ENCODE measurements around the gene SH3BP4. TPM values are rescaled to one million over a fixed set of nuclear protein-coding genes. Genes with fewer than 3 reads are reported as not detected.
A peak's percentile ranks its signal among the peaks of the same experiment; 100 is the strongest.

SH3BP4 gene
- total and polyA plus RNA-seq, 2 of the 13 experiments (the other 11 are each of a cell fraction or from before 2014, with no cell fraction given): 34.6 to 99.1 TPM

- 92% methylated on average over 18 of the region's 18 CpGs for WGBS (ENCODE audit: low lambda C conversion rate)
- no peaks in the 10 kb centered on the region for H3K9me3 ChIP-seq (ENCODE audit: low read length)
- BruUV-seq (replicated peaks): no TSS peak
- no peak overlapping the region for H3K27ac ChIP-seq (ENCODE audit: extremely low read length, insufficient read depth, low read length)
- in situ Hi-C loops (cut with HindIII; ENCODE audit: extremely low pct_ligation_motif_present, low pct_unique_long_range_greater_than_20kb) (no loop called here), intact Hi-C loops (cut with micrococcal nuclease; ENCODE audit: unreplicated experiment) (no loop called here)
- peaks cover 43% of the 10 kb centered on the region for H4K20me1 ChIP-seq (ENCODE audit: insufficient read depth, low read length)
- H3K4me2 ChIP-seq (ENCODE audit: low read depth, low read length): no peak overlapping the region
- DNase-seq (ENCODE audit: low spot score) (no peak), ATAC-seq (no peak), FAIRE-seq (no peak)
- H3K36me3 ChIP-seq (replicated peaks in 1 of 2; ENCODE audit: control insufficient read depth in 1 of 2, insufficient read depth in 2 of 2, low read length in 2 of 2): peaks cover 50 to 89% of the 10 kb centered on the region in 2 experiments
- H2AFZ ChIP-seq (ENCODE audit: low read length): no peak overlapping the region
- H3K4me1 ChIP-seq (ENCODE audit: insufficient read depth, low read length): peaks cover 11% of the 10 kb centered on the region; the same call in 1 of the 2 replicates
- POLR2A ChIA-PET: no interaction called here
- H3K27me3 ChIP-seq (ENCODE audit: control insufficient read depth in 1 of 2, insufficient read depth in 2 of 2, low read length in 2 of 2): no peaks in the 10 kb centered on the region
- no peak overlapping the region for H3K9ac ChIP-seq (ENCODE audit: insufficient read depth, low read depth, low read length)
- 0 out of 4 replicates have a peak, but pooled peaks of 1 of the 2 experiments have one; percentile 21 for TF ChIP-seq POLR2A (IDR thresholded peaks at IDR 0.05; ENCODE audit: insufficient read depth in 1 of 2, low read depth in 2 of 2, low read length in 2 of 2)
- TF ChIP-seq RBM22 (optimal IDR thresholded peaks at IDR 0.05; ENCODE audit: low read length): peak; percentile 9
- TF ChIP-seq SCMH1 (CRISPR knock-in tag; IDR thresholded peaks at IDR 0.05; ENCODE audit: borderline replicate concordance): no peak
- CTCF ChIA-PET (ENCODE audit: low intra/inter-chr PET ratio, low total read pairs): no interaction called here
- peaks cover 12% of the 10 kb centered on the region for H3K79me2 ChIP-seq (ENCODE audit: insufficient read depth, low read length)
- no peak overlapping the region for H3K4me3 ChIP-seq (replicated peaks in 1 of 3; ENCODE audit: insufficient read depth in 1 of 3, low read depth in 2 of 3, low read length in 3 of 3)
Measured at GRCh38 chr2:235051436-235052260, 99.8 kb downstream of the SH3BP4 start.

- Histone ChIP-seq H4K20me1 (ENCODE audit: insufficient read depth, low read length) (peaks cover 32% of the 10 kb centered on the region; the same call in 1 of the 2 replicates), H3K36me3 (replicated peaks in 1 of 2; ENCODE audit: control insufficient read depth in 1 of 2, insufficient read depth in 2 of 2, low read length in 2 of 2) (peaks cover 44 to 78% of the 10 kb centered on the region in 2 experiments), H3K79me2 (ENCODE audit: insufficient read depth, low read length) (peaks cover 9% of the 10 kb centered on the region), H3K9me3 (ENCODE audit: low read length) (no peaks in the 10 kb centered on the region), H3K4me2 (ENCODE audit: low read depth, low read length) (no peak overlapping the region), H3K27ac (ENCODE audit: extremely low read length, insufficient read depth, low read length) (no peak overlapping the region), H3K9ac (ENCODE audit: insufficient read depth, low read depth, low read length) (no peak overlapping the region), H2AFZ (ENCODE audit: low read length) (no peak overlapping the region), H3K4me3 (replicated peaks in 1 of 3; ENCODE audit: insufficient read depth in 1 of 3, low read depth in 2 of 3, low read length in 3 of 3) (no peak overlapping the region), H3K4me1 (ENCODE audit: insufficient read depth, low read length) (peaks cover 11% of the 10 kb centered on the region; the same call in 1 of the 2 replicates), H3K27me3 (ENCODE audit: control insufficient read depth in 1 of 2, insufficient read depth in 2 of 2, low read length in 2 of 2) (no peaks in the 10 kb centered on the region)
- DNase-seq (ENCODE audit: low spot score) (no peak), FAIRE-seq (no peak), ATAC-seq (peak; percentile 3; the same call in 1 of the 3 replicates)
- CTCF ChIA-PET (ENCODE audit: low intra/inter-chr PET ratio, low total read pairs): no interaction called here
- POLR2A ChIA-PET: interaction anchor here (0.7 kb wide), 1 partner anchor 73 kb away, joined by 3 read pairs; no protein-coding TSS in a partner anchor
- intact Hi-C loops (cut with micrococcal nuclease; ENCODE audit: unreplicated experiment) (no loop called here), in situ Hi-C loops (cut with HindIII; ENCODE audit: extremely low pct_ligation_motif_present, low pct_unique_long_range_greater_than_20kb) (no loop called here)
- WGBS (ENCODE audit: low lambda C conversion rate): 91% methylated on average over 25 of the region's 25 CpGs
- no TSS peak for BruUV-seq (replicated peaks)
- TF ChIP-seq AGO2 (optimal IDR thresholded peaks at IDR 0.05; ENCODE audit: low read depth, low read length) (peak; percentile 86), ZBTB38 (CRISPR knock-in tag; IDR thresholded peaks at IDR 0.05) (peak; percentile 47; the same call in 1 of the 2 replicates), HMGXB4 (CRISPR knock-in tag; IDR thresholded peaks at IDR 0.05; ENCODE audit: borderline replicate concordance in 1 of 2, low read depth in 1 of 2) (no peak)
- TF ChIP-seq, protein P1, sequence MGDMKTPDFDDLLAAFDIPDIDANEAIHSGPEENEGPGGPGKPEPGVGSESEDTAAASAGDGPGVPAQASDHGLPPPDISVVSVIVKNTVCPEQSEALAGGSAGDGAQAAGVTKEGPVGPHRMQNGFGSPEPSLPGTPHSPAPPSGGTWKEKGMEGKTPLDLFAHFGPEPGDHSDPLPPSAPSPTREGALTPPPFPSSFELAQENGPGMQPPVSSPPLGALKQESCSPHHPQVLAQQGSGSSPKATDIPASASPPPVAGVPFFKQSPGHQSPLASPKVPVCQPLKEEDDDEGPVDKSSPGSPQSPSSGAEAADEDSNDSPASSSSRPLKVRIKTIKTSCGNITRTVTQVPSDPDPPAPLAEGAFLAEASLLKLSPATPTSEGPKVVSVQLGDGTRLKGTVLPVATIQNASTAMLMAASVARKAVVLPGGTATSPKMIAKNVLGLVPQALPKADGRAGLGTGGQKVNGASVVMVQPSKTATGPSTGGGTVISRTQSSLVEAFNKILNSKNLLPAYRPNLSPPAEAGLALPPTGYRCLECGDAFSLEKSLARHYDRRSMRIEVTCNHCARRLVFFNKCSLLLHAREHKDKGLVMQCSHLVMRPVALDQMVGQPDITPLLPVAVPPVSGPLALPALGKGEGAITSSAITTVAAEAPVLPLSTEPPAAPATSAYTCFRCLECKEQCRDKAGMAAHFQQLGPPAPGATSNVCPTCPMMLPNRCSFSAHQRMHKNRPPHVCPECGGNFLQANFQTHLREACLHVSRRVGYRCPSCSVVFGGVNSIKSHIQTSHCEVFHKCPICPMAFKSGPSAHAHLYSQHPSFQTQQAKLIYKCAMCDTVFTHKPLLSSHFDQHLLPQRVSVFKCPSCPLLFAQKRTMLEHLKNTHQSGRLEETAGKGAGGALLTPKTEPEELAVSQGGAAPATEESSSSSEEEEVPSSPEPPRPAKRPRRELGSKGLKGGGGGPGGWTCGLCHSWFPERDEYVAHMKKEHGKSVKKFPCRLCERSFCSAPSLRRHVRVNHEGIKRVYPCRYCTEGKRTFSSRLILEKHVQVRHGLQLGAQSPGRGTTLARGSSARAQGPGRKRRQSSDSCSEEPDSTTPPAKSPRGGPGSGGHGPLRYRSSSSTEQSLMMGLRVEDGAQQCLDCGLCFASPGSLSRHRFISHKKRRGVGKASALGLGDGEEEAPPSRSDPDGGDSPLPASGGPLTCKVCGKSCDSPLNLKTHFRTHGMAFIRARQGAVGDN (CRISPR knock-in tag; IDR thresholded peaks at IDR 0.05): peak; percentile 42
Measured at GRCh38 chr2:235052514-235053354, 100.9 kb downstream of the SH3BP4 start.

Data from HepG2 (cell line).